DOHH2 (cell line): ENCODE results near the gene KDM4C.

Experiments
- CTCF ChIP-seq: fragments of 200-600 bp; sonication (generic); IDR thresholded peaks from one replicate; pipeline ENCODE4 v1.5.1; 2014; ENCODE audit warnings: antibody characterized with exemption, mild to moderate bottlenecking, low read depth, low read length; ENCODE audit not compliant: poor library complexity, severe bottlenecking
- EZH2phosphoT487 ChIP-seq: fragments of 200-600 bp; sonication (generic); IDR thresholded peaks from 2 replicates; pipeline ENCODE4 v1.6.1; 2017; ENCODE audit warnings: borderline replicate concordance, mild to moderate bottlenecking, antibody characterized with exemption, low read length, moderate library complexity, mixed read lengths

DNA sequence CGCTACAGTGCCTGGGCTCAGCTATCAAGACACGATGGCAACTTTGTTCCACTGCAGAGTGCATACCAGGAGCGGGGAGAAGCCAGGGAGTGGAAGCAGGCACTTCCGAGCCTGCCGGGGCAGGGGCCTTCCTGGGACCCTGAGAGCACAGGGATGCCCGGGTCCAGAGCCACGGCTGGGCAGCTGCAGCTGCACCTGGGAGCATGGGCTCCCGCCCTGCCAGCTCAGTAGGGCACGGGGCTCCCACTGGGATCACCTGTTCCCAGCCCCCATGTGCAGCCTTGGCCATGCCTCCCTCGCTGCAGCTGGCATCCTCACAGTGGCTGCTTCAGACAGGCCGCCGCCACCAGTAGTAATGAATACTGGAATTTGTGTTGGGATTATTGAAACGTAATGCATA, 391.5 kb downstream of the KDM4C start:
- TF ChIP-seq CTCF (no peak), EZH2phosphoT487 (no peak)
